Left lobe of liver (tissue), 2 donors: Measurements from ENCODE around the gene ZBTB1. TPM values are rescaled to one million over a fixed set of nuclear protein-coding genes. Genes with fewer than 3 reads are reported as not detected.

ENCODE experiments used
- ATAC-seq: fragments of 200-7000 bp; cut with Tn5 transposase; one replicate; pipeline ENCODE4 v1.9.1; 2020; ENCODE audit warnings: mild to moderate bottlenecking, moderate library complexity
- DNase-seq: peaks from one replicate; pipeline ENCODE4 v3.0.0-alpha.2; 2020; ENCODE audit warnings: low spot score
- total RNA-seq: library from RNA; stranded (reverse); gene quantifications from one replicate; pipeline ENCODE4 v1.2.1, GENCODE V29; 2021
- donor health status: DM: no; HTN: no; CAD: no; lungs with moderate emphysema.
- donor health status: DM: no; HTN: yes; CAD: no.

The ZBTB1 gene
- total RNA-seq, result 12.1 TPM

- ATAC-seq (peak; percentile 62), DNase-seq (peak; percentile 88)
These were observed at the start of gene ZBTB1 for GRCh38 chr14:64504310-64504896. Gene ZBTB1, plus strand, starts transcription at chr14:64504770. Its CDS starts 16,735 bp downstream, at chr14:64521505.

- ATAC-seq, result no peak
- DNase-seq, result no peak
These were observed 45.0 kb upstream of the ZBTB1 start for GRCh38 chr14:64459405-64460136.

GRCh38 chr14:64461221-64461620 lies 43.3 kb upstream of the ZBTB1 start:
- DNase-seq (no peak), ATAC-seq (no peak)

GRCh38 chr14:64463195-64463594 lies 41.4 kb upstream of the ZBTB1 start:
- ATAC-seq (no peak), DNase-seq (no peak)

GRCh38 chr14:64463873-64464272 lies 40.7 kb upstream of the ZBTB1 start:
- no peak for DNase-seq
- no peak for ATAC-seq

- no peak for DNase-seq
- peak; percentile 52 for ATAC-seq
These were observed 39.9 kb upstream of the ZBTB1 start for GRCh38 chr14:64464651-64465050.

- ATAC-seq (peak; percentile 82), DNase-seq (peak; percentile 63)
These were observed 39.3 kb upstream of the ZBTB1 start, which contains the start of gene AKAP5 for GRCh38 chr14:64465191-64465822. Gene AKAP5, plus strand, starts transcription at chr14:64465499. Its CDS starts 2,896 bp downstream, at chr14:64468395.

GRCh38 chr14:64465831-64466554 lies 38.6 kb upstream of the ZBTB1 start:
- DNase-seq, result no peak
- peak; percentile 20 for ATAC-seq

- no peak for ATAC-seq
- no peak for DNase-seq
These were observed 37.5 kb upstream of the ZBTB1 start for GRCh38 chr14:64467101-64467500.

GRCh38 chr14:64467566-64467965 lies 37.0 kb upstream of the ZBTB1 start:
- ATAC-seq (no peak), DNase-seq (no peak)

- DNase-seq, result no peak
- ATAC-seq, result no peak
These were observed 36.1 kb upstream of the ZBTB1 start for GRCh38 chr14:64468451-64468850.

- DNase-seq (no peak), ATAC-seq (peak; percentile 47)
These were observed 30.5 kb upstream of the ZBTB1 start for GRCh38 chr14:64474041-64474440.

GRCh38 chr14:64474698-64475097 lies 29.9 kb upstream of the ZBTB1 start:
- DNase-seq, result no peak
- no peak for ATAC-seq

GRCh38 chr14:64475585-64476273 lies 28.8 kb upstream of the ZBTB1 start:
- DNase-seq (no peak), ATAC-seq (no peak)

GRCh38 chr14:64476438-64476837 lies 28.1 kb upstream of the ZBTB1 start:
- ATAC-seq (no peak), DNase-seq (no peak)

GRCh38 chr14:64478634-64479250 lies 25.8 kb upstream of the ZBTB1 start:
- no peak for DNase-seq
- peak; percentile 57 for ATAC-seq

GRCh38 chr14:64488590-64489099 lies 15.9 kb upstream of the ZBTB1 start:
- ATAC-seq, result peak; percentile 60
- DNase-seq, result no peak

- ATAC-seq (peak; percentile 76), DNase-seq (no peak)
These were observed 12.9 kb upstream of the ZBTB1 start for GRCh38 chr14:64491637-64492036.

GRCh38 chr14:64493455-64493854 lies 11.1 kb upstream of the ZBTB1 start:
- ATAC-seq (no peak), DNase-seq (no peak)

- DNase-seq, result no peak
- ATAC-seq, result no peak
These were observed 9.3 kb upstream of the ZBTB1 start for GRCh38 chr14:64495252-64495651.
